Measurements from ENCODE around the gene DNAH3. TPM values are rescaled to one million over a fixed set of nuclear protein-coding genes. Genes with fewer than 3 reads are reported as not detected.

DNAH3 gene
- total RNA-seq, 2 donors from 2014 or later = not detected

DNA sequence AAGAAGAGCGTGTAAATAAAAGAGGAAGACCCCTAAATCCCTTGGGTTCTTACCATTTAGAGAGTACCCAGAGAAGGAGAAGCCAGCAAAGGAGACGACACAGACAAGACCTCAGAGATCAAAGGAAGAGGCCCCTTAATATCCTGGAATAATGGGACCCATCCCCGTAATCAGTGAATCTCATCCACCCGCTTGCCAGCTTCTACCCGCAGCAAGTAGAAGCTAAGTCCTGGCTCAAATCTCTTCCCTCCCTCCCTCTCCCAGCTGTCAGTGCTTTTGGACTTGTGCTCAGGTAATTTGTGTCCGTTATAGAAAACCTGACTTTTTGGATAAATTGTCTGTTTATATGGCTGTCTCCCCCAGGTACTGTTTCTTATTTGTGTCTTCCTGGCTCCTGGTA is 248.2 kb downstream of the DNAH3 start:
- DNase-seq (ENCODE audit: low spot score) = no peak
- intact Hi-C loops (cut with DNase I) = no loop called here

DNA sequence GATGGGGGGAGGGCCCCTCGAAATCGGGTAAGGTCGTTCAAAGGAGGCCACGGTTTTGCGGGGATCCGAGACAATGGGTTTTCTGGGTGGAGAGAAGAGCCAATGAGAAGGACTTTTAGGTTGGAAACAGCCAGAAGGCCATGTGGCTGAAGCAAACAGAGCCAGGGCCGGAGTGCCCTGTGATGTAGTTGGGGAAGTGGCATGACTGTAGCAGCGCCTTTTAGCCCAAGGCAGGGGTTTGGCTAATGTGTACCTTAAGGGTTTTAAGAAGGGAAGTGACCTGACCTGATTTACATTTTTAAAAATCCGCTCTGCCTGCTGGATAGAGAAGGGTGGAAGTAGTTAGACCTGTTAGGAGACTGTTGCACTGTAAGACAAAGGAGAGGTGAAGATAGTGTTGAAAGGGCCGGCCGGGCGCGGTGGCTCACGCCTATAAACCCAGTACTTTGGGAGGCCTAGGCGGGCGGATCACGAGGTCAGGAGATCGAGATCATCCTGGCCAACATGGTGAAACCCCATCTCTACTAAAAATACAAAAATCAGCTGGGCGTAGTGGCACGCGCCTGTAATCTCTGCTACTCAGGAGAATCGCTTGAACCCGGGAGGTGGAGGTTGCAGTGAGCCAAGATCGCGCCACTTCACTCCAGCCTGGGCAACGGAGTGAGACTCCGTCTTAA is 249.1 kb downstream of the DNAH3 start:
- DNase-seq (ENCODE audit: low spot score) = peak; percentile 83
- intact Hi-C loops (cut with DNase I) = no loop called here

DNA sequence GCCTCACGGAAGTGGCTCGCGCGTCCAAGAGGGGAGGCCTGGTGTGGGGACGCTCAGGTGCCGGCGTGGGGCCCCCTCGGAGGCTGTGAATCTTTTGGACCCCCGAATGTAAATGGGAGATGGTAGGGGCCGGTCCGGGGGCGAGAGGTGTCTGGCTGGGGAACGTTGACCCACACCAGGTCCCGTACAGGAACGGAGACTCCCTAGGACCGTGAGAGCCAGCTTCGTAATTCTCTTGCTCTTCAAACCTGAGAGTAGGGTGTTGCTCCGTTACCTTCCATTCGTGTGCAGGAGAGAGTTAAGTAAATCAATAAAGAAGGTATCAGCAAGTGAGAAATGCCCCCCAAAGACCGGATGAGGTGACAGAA is 249.6 kb downstream of the DNAH3 start:
- no peak for DNase-seq (ENCODE audit: low spot score)
- intact Hi-C loops (cut with DNase I) = no loop called here

- peak; percentile 99 for DNase-seq (ENCODE audit: low spot score)
- intact Hi-C loops (cut with DNase I) = no loop called here
Measured at GRCh38 chr16:20900299-20901067, 250.2 kb downstream of the DNAH3 start, which contains the start of the genes DCUN1D3 and LYRM1. TSS of gene DCUN1D3 (minus strand) at chr16:20900358. CDS start at chr16:20862538, 37,820 bp downstream. TSS of gene LYRM1 (plus strand) at chr16:20900771. CDS start at chr16:20915556, 14,785 bp downstream.

DNA sequence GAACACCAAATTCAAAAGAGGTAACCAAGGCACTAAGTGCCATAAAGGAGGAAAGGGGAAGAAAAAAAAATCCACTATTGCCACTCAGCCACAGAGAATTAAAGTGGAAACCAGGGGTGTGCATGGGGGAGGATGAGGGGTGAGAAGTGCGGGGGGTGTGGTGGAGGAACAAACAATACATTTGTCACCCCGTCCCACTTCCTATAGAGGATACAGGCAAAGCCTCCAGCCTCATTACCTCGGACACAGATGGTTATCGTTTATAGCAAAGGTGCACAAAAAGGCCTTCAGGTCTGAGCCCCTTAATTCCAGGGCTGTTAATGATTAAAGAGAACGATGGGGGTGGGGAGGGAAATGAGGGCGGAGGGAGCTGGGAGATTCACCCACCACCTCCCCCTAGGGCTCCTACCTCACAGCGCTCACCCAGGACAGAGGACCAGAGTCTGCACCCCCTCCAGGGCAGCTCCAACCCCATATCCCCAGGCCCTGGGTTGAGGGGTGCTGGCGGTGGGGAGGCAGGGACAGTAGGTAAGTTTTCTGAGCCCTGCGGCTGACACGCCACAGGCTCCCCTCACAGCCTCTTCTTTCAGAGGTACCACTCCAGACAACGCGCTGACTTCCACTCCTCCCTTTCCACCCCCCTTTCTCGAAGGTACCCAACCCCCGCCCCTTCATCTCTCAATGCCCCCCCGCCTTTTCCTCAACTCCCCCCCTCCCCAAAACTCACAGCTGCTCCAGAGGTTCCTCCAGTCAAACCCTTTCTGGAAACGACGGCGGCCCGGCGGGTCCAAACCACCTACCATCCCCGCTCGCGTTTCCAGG is 251.0 kb downstream of the DNAH3 start:
- intact Hi-C loops (cut with DNase I) = no loop called here
- DNase-seq (ENCODE audit: low spot score) = peak; percentile 83

DNA sequence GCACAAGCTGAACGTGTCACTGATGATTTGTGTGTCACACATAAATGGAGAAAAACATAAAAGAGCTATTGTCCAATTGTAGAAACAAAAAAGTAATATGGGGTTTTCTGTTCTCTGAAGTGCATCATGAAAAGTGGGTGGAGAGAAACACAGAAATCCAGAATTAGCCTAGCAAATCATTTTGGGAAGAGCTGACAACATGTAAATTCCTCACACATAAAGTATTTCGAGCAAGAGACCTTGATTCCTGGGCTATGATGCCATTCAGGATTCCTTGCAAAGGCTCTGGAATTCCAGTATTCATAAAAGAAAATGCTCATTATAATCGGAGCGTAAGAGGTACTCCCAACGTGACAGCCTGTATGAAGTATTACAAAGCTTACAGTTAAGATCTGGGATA is 251.6 kb downstream of the DNAH3 start:
- intact Hi-C loops (cut with DNase I) = no loop called here
- DNase-seq (ENCODE audit: low spot score) = no peak

DNA sequence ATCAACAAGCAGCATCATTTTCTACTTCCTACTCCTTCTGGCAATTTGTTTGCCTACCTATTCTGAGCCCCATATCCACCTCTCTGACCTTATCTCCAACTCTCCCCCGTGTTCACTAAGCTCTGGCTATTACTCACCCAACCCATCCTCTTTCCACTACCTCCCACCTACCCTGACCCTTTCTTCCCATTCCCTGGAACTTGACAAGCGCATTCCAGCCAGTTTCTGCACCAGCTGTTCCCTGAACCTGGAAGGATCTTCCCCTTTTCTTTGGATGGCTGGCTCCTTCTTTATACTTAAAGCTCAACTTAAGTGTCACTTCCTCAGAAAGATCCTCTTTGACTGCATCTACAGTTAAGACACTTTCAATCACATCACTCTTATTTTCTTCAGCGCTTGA is 252.7 kb downstream of the DNAH3 start:
- intact Hi-C loops (cut with DNase I) = no loop called here
- DNase-seq (ENCODE audit: low spot score) = no peak

GRCh38 chr16:20897253-20897897 is 253.3 kb downstream of the DNAH3 start:
- intact Hi-C loops (cut with DNase I) = no loop called here
- no peak for DNase-seq (ENCODE audit: low spot score)

- intact Hi-C loops (cut with DNase I) = no loop called here
- DNase-seq (ENCODE audit: low spot score) = no peak
Measured at GRCh38 chr16:20894388-20894787, 256.3 kb downstream of the DNAH3 start.

DNA sequence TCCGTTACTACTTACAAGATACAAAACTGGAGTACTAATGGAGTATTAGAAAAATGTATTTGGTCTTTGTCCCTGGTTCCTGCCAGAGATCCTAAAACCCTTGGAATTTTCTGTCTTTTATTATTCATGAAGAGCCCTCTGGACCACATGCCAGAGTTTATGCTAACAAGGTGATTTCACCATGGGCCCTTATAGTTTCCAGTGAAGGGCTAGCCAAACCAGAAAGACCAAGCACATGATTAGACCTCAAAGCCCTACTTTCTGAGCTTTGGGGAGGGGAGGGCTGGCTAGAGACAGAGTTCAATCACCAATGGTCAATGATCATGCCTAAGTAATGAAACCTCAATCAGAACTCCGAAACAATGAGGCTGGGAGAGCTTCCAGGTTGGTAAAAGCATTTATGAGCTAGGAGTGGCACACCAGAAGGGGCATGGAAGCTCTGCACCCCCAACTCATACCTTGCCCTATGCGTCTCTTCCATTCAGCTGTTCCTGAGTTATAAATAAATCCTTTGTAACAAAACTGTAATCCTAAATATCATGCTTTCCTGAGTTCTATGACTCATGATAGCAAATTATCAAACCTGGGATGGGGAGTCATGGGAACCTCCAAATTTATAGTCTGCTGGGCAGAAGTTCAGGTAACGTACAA is 260.9 kb downstream of the DNAH3 start:
- no peak for DNase-seq (ENCODE audit: low spot score)
- intact Hi-C loops (cut with DNase I) = no loop called here

- intact Hi-C loops (cut with DNase I) = no loop called here
Measured at GRCh38 chr16:20887207-20887606, 263.4 kb downstream of the DNAH3 start.

DNA sequence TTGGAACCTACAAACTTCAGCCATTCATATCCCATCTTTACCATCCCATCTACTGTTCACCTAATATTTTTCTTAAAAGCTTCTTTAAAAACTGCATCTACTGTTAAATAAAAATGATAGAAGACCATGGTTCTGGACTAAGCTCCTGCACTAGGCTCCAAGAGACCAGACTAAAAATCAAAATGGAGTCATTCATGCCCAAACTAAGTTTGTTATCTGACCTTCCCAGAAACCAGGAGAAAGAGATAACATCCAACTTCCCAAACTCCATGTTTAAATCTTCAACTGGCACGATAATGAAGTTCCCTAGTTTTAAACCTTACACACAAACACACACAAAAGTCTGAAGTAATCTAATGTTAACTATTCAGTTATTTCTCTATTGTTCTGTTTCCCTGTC is 264.3 kb downstream of the DNAH3 start:
- DNase-seq (ENCODE audit: low spot score) = no peak
- intact Hi-C loops (cut with DNase I) = no loop called here

More at GRCh38 chr16:20887207-20887606, 263.4 kb downstream of the DNAH3 start:
- no peak for DNase-seq (ENCODE audit: low spot score)

DNA sequence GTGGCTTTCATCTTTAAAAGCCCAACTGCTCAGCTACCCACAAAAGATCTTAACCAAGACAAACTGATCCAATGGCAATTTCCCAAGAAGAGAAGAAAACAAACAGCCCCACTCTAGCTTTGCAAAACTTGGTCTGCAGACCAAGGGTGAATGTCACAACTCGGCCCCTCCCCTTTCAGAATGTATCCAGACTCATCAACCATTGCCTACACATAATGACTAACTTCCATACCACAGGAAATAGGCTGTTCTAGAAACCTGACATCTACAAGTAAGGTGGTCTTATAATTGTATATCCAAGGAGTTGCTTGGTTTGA is 266.4 kb downstream of the DNAH3 start:
- intact Hi-C loops (cut with DNase I) = no loop called here
- DNase-seq (ENCODE audit: low spot score) = no peak

DNA sequence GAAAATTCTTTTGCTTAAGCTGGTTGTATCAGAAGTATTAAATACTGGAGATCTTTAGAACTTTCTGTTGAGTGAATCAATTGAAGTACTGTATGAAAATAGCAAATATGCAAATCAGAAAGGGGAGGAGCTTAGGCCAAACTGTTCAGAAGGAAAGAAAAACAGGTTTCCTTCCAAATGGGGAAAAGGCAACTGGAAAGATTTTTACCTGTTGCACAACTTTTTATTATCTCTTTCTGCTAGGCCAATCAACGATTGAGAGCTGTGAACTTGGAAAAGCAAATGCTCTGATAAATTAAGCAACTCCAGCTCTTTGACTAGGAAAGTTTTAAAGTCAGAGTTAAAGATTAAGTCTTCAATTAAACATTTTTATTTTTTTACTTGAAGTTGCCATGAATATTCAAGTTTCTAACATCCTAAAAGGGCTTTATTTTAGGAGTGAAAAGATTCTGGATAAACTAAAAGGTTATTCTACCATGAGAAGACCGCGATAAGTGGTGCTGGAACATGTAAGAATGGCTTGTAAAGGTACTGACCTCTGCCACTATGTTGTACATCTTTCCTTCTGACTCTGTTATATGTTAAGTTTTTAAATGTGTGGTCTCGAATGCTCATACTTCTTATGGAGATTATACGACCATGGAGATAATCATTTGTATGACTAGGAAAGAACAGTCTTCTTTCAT is 266.9 kb downstream of the DNAH3 start:
- intact Hi-C loops (cut with DNase I) = no loop called here
- no peak for DNase-seq (ENCODE audit: low spot score)

Other genes starting within 250 kb of the DNAH3 start
- gene LDAF1, start 7.8 kb upstream of the DNAH3 start, total RNA-seq = 10 to 100 TPM; 39.8 to 49.6 TPM
- gene ZP2, start 60.7 kb upstream of the DNAH3 start, total RNA-seq = not detected
- gene ANKS4B, start 82.9 kb upstream of the DNAH3 start, total RNA-seq = not detected
- 1 to 10 TPM in 1 of 2 donors, under 1 TPM in 1; 0.93 to 1.0 TPM for gene CRYM, start 127.4 kb upstream of the DNAH3 start, total RNA-seq